Fibroblast of peridontal ligament (primary cell): ENCODE measurements around the gene SPATA31E1.
A peak's percentile ranks its signal among the peaks of the same experiment; 100 is the strongest.
"Not testable (repeated sequence)": the region's sequence is repeated elsewhere in the genome, so short reads cannot be mapped to it uniquely, and the experiment has no call there.

Experiments used
- DNase-seq: peaks from one replicate; pipeline ENCODE4 v3.0.0-alpha.2; 2010; ENCODE audit errors: extremely low read depth

The SPATA31E1 gene

GRCh38 chr9:87886210-87886932, 3.7 kb downstream of the SPATA31E1 start:
- no peak for DNase-seq

- DNase-seq = no peak
Observed at GRCh38 chr9:87886933-87887505, 4.3 kb downstream of the SPATA31E1 start.

- no peak for DNase-seq
Observed at GRCh38 chr9:87887661-87888480, 5.2 kb downstream of the SPATA31E1 start.

GRCh38 chr9:87888501-87888900, 5.8 kb downstream of the SPATA31E1 start:
- no peak for DNase-seq

- DNase-seq = no peak
Observed at GRCh38 chr9:87889065-87889881, 6.6 kb downstream of the SPATA31E1 start.

- DNase-seq = no peak
Observed at GRCh38 chr9:87889882-87890252, 7.2 kb downstream of the SPATA31E1 start.

GRCh38 chr9:87890837-87891236, 8.2 kb downstream of the SPATA31E1 start:
- DNase-seq = no peak

- DNase-seq = peak; percentile 59
Observed at GRCh38 chr9:87891754-87892153, 9.1 kb downstream of the SPATA31E1 start.

GRCh38 chr9:87892956-87893355, 10.3 kb downstream of the SPATA31E1 start:
- DNase-seq = no peak

- no peak for DNase-seq
Observed at GRCh38 chr9:87894998-87895625, 12.4 kb downstream of the SPATA31E1 start.

GRCh38 chr9:87896891-87897290, 14.2 kb downstream of the SPATA31E1 start:
- DNase-seq = no peak

- DNase-seq = no peak
Observed at GRCh38 chr9:87898151-87898550, 15.5 kb downstream of the SPATA31E1 start.

- DNase-seq = not testable (repeated sequence)
Observed at GRCh38 chr9:87902371-87902770, 19.7 kb downstream of the SPATA31E1 start.

GRCh38 chr9:87909310-87910041, 26.8 kb downstream of the SPATA31E1 start:
- DNase-seq = no peak

- DNase-seq = peak; percentile 73
Observed at GRCh38 chr9:87910821-87911220, 28.1 kb downstream of the SPATA31E1 start.

- not testable (repeated sequence) for DNase-seq
Observed at GRCh38 chr9:87917662-87918061, 35.0 kb downstream of the SPATA31E1 start, which contains the start of gene SPATA31C1. Gene SPATA31C1, plus strand, starts transcription at chr9:87917962.

- DNase-seq = not testable (repeated sequence)
Observed at GRCh38 chr9:87919013-87919412, 36.3 kb downstream of the SPATA31E1 start.

- DNase-seq = not testable (repeated sequence)
Observed at GRCh38 chr9:87921561-87921960, 38.9 kb downstream of the SPATA31E1 start.

- not testable (repeated sequence) for DNase-seq
Observed at GRCh38 chr9:87923012-87923411, 40.3 kb downstream of the SPATA31E1 start.

- DNase-seq = not testable (repeated sequence)
Observed at GRCh38 chr9:87924851-87925250, 42.2 kb downstream of the SPATA31E1 start.
